ENCODE results near the gene ZBTB17. TPM values are rescaled to one million over a fixed set of nuclear protein-coding genes. Genes with fewer than 3 reads are reported as not detected.

ZBTB17 gene
- total and polyA plus RNA-seq, 9 of the 15 experiments (the other 6 are each of a cell fraction or from before 2014, with no cell fraction given) = 1.1 to 53.4 (median 29.6) TPM

DNA sequence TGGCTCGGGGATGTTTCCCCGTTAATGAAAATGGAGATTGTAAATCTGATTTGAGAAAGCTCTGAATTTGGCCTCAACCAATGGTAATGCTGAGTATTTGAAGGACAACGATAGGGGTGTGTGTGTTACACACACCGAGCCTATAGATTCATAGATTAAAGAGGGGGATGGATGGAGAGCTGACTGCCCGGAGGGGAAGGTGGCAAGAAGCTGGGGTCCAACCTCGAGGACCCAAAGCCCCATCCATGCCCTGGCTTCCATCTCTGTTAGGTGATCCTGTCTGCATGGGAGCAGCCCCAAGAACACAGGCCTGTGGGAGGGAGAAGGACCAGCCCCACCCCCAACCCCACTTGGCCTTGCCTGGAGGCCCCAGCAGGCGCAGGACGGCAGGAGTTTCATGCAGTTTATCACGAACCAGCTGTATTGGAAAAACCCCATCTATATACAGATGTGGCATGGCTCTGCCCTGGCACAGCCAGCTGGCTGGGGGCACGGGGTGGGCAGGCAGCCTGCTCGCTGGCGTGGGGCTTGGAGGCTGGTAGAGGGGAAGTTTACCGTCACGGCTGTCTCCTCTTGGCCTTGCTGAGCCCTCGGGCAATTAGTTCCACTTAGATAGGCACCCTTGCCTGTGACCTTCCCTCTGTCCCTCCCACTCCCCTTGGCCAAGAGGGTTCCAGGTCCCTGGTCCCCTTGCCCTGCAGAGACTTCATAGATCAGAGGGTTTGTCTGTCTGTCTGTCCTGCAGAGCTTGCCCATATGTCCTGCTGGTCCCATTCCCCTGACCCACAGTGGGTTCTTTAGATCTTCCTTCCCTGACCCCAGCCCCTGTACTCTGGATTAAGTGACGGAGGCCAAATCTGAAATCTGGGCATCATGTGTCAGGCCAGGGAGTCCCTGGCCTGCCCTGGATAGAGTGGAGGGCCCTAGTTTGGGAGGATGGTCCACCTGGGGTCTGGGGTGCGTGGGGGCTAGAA, 38.9 kb upstream of the ZBTB17 start (continued):
- no peak for TF ChIP-seq TCF7L2 (IDR thresholded peaks at IDR 0.05; ENCODE audit: low read depth, low read length)
- TF ChIP-seq, protein P1, sequence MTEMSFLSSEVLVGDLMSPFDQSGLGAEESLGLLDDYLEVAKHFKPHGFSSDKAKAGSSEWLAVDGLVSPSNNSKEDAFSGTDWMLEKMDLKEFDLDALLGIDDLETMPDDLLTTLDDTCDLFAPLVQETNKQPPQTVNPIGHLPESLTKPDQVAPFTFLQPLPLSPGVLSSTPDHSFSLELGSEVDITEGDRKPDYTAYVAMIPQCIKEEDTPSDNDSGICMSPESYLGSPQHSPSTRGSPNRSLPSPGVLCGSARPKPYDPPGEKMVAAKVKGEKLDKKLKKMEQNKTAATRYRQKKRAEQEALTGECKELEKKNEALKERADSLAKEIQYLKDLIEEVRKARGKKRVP (CRISPR knock-in tag; IDR thresholded peaks at IDR 0.05) = no peak
- TF ChIP-seq FOXP1 (CRISPR knock-in tag; IDR thresholded peaks at IDR 0.05) = peak; percentile 12; the same call in 1 of the 2 replicates
- TF ChIP-seq, protein P2, sequence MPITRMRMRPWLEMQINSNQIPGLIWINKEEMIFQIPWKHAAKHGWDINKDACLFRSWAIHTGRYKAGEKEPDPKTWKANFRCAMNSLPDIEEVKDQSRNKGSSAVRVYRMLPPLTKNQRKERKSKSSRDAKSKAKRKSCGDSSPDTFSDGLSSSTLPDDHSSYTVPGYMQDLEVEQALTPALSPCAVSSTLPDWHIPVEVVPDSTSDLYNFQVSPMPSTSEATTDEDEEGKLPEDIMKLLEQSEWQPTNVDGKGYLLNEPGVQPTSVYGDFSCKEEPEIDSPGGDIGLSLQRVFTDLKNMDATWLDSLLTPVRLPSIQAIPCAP (CRISPR knock-in tag; IDR thresholded peaks at IDR 0.05; ENCODE audit: borderline replicate concordance) = no peak
- TF ChIP-seq GTF3C2 (IDR thresholded peaks at IDR 0.05; ENCODE audit: borderline replicate concordance, extremely low read depth, insufficient read length) = no peak
- TF ChIP-seq WHSC1 (IDR thresholded peaks at IDR 0.05; ENCODE audit: low read length) = no peak
- no peak for TF ChIP-seq GATAD2B (IDR thresholded peaks at IDR 0.05; ENCODE audit: borderline replicate concordance)
- TF ChIP-seq ZBTB17 (CRISPR knock-in tag; IDR thresholded peaks at IDR 0.05) = 0 out of 2 replicates have a peak, but pooled peaks have one; percentile 19
- TF ChIP-seq, protein P3, sequence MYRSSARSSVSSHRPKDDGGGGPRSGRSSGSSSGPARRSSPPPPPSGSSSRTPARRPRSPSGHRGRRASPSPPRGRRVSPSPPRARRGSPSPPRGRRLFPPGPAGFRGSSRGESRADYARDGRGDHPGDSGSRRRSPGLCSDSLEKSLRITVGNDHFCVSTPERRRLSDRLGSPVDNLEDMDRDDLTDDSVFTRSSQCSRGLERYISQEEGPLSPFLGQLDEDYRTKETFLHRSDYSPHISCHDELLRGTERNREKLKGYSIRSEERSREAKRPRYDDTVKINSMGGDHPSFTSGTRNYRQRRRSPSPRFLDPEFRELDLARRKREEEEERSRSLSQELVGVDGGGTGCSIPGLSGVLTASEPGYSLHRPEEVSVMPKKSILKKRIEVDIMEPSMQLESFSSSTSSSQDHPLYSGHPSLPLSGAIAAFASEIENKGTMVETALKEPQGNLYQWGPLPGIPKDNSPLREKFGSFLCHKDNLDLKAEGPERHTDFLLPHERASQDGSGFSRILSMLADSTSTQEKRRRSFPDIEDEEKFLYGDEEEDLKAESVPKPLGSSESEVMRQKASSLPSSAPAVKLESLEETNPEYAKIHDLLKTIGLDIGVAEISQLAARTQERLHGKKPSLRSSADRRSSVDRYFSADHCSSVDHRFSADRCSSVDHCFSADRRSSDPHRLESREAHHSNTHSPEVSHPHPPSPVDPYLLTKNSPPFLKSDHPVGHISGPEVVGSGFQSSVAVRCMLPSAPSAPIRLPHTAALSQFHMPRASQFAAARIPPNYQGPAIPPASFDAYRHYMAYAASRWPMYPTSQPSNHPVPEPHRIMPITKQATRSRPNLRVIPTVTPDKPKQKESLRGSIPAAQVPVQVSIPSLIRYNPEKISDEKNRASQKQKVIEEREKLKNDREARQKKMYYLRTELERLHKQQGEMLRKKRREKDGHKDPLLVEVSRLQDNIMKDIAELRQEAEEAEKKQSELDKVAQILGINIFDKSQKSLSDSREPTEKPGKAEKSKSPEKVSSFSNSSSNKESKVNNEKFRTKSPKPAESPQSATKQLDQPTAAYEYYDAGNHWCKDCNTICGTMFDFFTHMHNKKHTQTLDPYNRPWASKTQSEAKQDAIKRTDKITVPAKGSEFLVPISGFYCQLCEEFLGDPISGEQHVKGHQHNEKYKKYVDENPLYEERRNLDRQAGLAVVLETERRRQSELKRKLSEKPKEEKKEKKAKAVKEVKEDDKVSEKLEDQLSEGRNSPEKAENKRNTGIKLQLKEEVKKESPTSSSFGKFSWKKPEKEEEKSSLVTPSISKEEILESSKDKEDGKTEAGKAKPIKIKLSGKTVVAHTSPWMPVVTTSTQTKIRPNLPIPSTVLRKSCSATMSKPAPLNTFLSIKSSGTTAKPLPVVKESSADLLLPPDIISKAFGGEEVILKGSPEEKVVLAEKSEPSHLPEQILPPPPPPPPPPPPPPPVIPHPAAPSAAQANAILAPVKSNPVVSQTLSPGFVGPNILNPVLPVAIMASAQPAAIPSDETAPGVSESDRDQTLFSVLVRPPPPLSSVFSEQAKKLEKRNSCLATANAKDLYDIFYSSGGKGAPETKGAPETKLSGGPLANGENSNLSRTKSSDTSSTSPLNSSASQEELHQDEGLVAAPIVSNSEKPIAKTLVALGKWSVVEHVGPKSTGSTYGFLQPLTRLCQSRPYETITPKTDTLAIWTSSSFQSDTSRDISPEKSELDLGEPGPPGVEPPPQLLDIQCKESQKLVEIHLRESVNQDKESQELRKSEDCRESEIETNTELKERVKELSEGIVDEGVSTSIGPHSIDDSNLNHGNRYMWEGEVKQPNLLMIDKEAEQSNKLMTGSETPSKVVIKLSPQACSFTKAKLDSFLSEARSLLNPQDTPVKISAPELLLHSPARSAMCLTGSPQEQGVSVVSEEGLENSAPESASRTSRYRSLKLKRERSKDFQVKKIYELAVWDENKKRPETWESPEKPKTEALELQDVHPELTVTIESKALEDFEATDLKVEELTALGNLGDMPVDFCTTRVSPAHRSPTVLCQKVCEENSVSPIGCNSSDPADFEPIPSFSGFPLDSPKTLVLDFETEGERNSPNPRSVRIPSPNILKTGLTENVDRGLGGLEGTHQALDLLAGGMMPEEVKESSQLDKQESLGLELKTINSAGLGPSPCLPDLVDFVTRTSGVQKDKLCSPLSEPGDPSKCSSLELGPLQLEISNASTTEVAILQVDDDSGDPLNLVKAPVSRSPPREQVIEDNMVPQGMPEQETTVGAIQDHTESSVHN (IDR thresholded peaks at IDR 0.05; ENCODE audit: borderline replicate concordance in 1 of 2, low read depth in 1 of 2) = no peak
- TF ChIP-seq, protein P4, sequence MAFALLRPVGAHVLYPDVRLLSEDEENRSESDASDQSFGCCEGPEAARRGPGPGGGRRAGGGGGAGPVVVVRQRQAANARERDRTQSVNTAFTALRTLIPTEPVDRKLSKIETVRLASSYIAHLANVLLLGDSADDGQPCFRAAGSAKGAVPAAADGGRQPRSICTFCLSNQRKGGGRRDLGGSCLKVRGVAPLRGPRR (CRISPR knock-in tag; IDR thresholded peaks at IDR 0.05) = no peak
- TF ChIP-seq ZNF121 (CRISPR knock-in tag; conservative IDR thresholded peaks at IDR 0.05) = no peak
- no peak for TF ChIP-seq SMAD3 (CRISPR knock-in tag; conservative IDR thresholded peaks at IDR 0.05)

Data from K562 (cell line).